KMS-11 (cell line): Measurements from ENCODE around the gene NEURL2.

Source experiments
- H2AFZ ChIP-seq: fragments of 200-600 bp; sonication (generic); 2 replicates; pipeline ENCODE4 v1.6.1; 2016; ENCODE audit warnings: antibody characterized with exemption, mixed run types, low read depth
- H3K27ac ChIP-seq: fragments of 200-600 bp; sonication (generic); 2 replicates; pipeline ENCODE4 v1.6.1; 2016; ENCODE audit warnings: mild to moderate bottlenecking, mixed run types
- H3K27me3 ChIP-seq: fragments of 200-600 bp; sonication (generic); 2 replicates; pipeline ENCODE4 v1.6.1; 2017; ENCODE audit warnings: mild to moderate bottlenecking, low read depth, mixed run types, moderate library complexity; ENCODE audit not compliant: insufficient read depth
- H3K36me3 ChIP-seq: fragments of 200-600 bp; sonication (generic); 2 replicates; pipeline ENCODE4 v1.6.1; 2017; ENCODE audit warnings: mild to moderate bottlenecking, mixed run types; ENCODE audit not compliant: insufficient read depth
- H3K4me1 ChIP-seq: fragments of 200-600 bp; sonication (generic); 2 replicates; pipeline ENCODE4 v1.6.1; 2016; ENCODE audit warnings: mild to moderate bottlenecking, low read depth, mixed run types; ENCODE audit not compliant: poor library complexity, severe bottlenecking
- H3K4me2 ChIP-seq: fragments of 200-600 bp; sonication (generic); 2 replicates; pipeline ENCODE4 v1.7.0; 2016; ENCODE audit warnings: mild to moderate bottlenecking, mixed run types
- H3K4me3 ChIP-seq: fragments of 200-600 bp; sonication (generic); IDR thresholded peaks from 2 replicates; pipeline ENCODE4 v1.6.1; 2017; ENCODE audit warnings: low read depth, low read length, mixed read lengths; ENCODE audit not compliant: insufficient read depth
- H3K79me2 ChIP-seq: fragments of 200-600 bp; sonication (generic); 2 replicates; pipeline ENCODE4 v1.6.1; 2016; ENCODE audit warnings: low read depth, mixed run types; ENCODE audit not compliant: insufficient read depth
- H3K9ac ChIP-seq: fragments of 200-600 bp; sonication (generic); 2 replicates; pipeline ENCODE4 v1.6.1; 2016; ENCODE audit warnings: mild to moderate bottlenecking, mixed run types
- H4K20me1 ChIP-seq: fragments of 200-600 bp; sonication (generic); 2 replicates; pipeline ENCODE4 v1.6.1; 2016; ENCODE audit warnings: mild to moderate bottlenecking, mixed run types; ENCODE audit not compliant: insufficient read depth
- CTCF ChIP-seq: fragments of 200-600 bp; sonication (generic); conservative IDR thresholded peaks from 2 replicates; pipeline ENCODE4 v1.6.1; 2017; ENCODE audit warnings: low read depth, mild to moderate bottlenecking, antibody characterized with exemption, low read length, moderate library complexity, mixed read lengths

The NEURL2 gene

GRCh38 chr20:45925821-45926506 is 35.0 kb upstream of the NEURL2 start:
- no peak overlapping the region for H3K9ac ChIP-seq
- H3K36me3 ChIP-seq: no peaks in the 10 kb centered on the region
- no peak overlapping the region for H2AFZ ChIP-seq
- no peak overlapping the region for H3K4me3 ChIP-seq
- no peak overlapping the region for H3K4me2 ChIP-seq
- no peak overlapping the region for H3K27ac ChIP-seq
- H3K79me2 ChIP-seq: no peaks in the 10 kb centered on the region
- H4K20me1 ChIP-seq: no peaks in the 10 kb centered on the region
- no peak for TF ChIP-seq CTCF
- H3K27me3 ChIP-seq: no peaks in the 10 kb centered on the region
- H3K4me1 ChIP-seq: peaks cover 20% of the 10 kb centered on the region

- H3K36me3 ChIP-seq: no peaks in the 10 kb centered on the region
- H3K79me2 ChIP-seq: no peaks in the 10 kb centered on the region
- H3K4me2 ChIP-seq: peak overlapping the region; percentile 42
- peaks cover 20% of the 10 kb centered on the region for H3K4me1 ChIP-seq
- no peaks in the 10 kb centered on the region for H3K27me3 ChIP-seq
- peak overlapping the region; percentile 51 for H2AFZ ChIP-seq
- no peaks in the 10 kb centered on the region for H4K20me1 ChIP-seq
- H3K27ac ChIP-seq: peak overlapping the region; percentile 30; the same call in 1 of the 2 replicates
- TF ChIP-seq CTCF: no peak
- peak overlapping the region; percentile 2; the same call in 1 of the 2 replicates for H3K9ac ChIP-seq
- H3K4me3 ChIP-seq: no peak overlapping the region
Observed at GRCh38 chr20:45924391-45925261, 33.6 kb upstream of the NEURL2 start.

GRCh38 chr20:45921337-45922189 is 30.6 kb upstream of the NEURL2 start:
- Histone ChIP-seq H3K36me3 (no peaks in the 10 kb centered on the region), H2AFZ (no peak overlapping the region), H3K79me2 (no peaks in the 10 kb centered on the region), H3K9ac (no peak overlapping the region), H3K27ac (no peak overlapping the region), H3K4me3 (no peak overlapping the region), H3K4me1 (peaks cover 20% of the 10 kb centered on the region), H4K20me1 (no peaks in the 10 kb centered on the region), H3K27me3 (no peaks in the 10 kb centered on the region), H3K4me2 (no peak overlapping the region)
- TF ChIP-seq CTCF: no peak
